Midbrain (tissue), 1 donor: Measurements from ENCODE around the gene MATK.
"Not testable (repeated sequence)": the region's sequence is repeated elsewhere in the genome, so short reads cannot be mapped to it uniquely, and the experiment has no call there.

ENCODE experiments used
- DNase-seq: peaks from one replicate; lab custom pipeline; 2025; lab: John Stamatoyannopoulos, UW

MATK gene

DNA sequence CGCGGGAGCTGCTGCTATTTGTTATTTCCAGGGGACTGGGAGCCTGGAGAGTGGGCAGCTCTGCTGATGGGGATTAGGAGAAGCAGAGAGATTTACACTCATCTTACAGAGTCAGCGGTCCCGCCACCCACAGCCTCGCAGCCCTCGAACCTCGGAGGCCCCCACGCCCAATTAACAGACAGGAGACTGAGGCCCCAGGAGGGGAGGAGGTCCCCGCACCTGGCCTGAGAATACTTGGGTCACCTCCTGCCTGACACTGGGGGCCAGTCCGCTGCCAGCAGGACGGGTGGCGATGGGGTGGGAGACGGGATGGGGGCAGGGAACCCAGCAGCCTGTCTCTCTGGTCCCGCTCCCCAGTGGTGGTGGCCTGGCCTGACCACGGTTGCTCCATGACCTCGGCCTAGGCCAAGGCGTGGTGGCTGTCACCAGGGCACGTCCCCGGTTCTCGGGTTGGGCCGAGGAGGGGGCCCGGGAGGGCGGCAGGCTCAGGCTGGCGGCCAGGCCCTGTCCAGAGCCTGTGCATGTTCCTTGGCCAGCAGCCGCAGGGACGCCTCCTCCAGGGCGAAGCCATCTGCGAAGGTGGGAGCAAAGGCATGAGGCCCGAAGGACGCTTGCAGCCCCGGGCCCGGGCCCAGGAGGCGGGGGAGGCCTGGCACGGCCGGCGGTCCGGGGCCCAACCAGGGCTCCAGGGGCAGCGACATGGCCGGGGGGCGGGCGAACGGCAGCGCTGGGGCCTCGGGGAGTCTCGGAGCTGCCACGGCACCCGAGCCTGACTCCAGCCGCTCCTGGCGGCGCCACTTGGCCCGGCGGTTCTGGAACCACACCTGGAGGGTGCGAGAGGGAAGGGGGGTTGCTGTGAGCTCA, 15.8 kb downstream of the MATK start:
- DNase-seq: no peak

DNA sequence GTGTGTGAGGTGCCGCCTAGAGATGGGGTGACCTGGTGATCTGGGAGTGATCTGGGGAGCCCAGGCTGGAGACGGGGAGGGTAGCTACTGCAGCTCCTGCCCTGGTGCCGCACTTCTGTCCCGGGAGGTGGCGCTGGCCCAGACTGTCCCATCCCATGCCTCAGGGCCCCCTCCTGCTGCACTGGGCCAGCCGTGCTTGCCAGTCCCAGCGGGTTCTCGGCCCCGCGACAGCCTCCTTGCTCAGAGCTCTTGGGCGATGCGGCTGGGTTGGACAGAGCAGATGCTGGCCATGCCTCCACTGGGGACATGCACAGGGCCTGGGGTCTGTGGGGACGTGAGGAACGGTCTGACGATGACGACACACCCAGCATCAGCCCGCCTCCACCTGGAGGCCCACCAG, 16.7 kb downstream of the MATK start:
- no peak for DNase-seq

DNA sequence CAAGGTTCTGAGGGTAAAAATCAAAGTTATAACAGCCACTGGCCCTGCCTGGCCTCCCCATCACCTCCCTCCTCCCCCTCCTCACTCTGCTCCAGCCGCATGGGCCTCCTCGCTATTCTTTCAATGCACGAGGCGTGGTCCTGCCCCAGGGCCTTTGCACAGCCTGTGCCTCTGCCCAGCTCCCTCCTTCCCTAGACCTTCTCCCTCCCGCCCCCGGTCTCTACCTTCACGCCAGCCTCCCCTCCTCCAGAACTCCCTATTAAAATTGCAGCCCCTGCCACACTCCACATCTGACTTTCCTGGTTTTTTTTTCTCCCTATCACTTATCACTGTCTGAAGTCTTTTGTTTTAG, 17.5 kb downstream of the MATK start:
- no peak for DNase-seq

GRCh38 chr19:3768015-3768747, 18.0 kb downstream of the MATK start:
- DNase-seq: no peak

- no peak for DNase-seq
These were observed 19.1 kb downstream of the MATK start for GRCh38 chr19:3767050-3767449.

- DNase-seq: no peak
These were observed 19.7 kb downstream of the MATK start for GRCh38 chr19:3766520-3766919.

- DNase-seq: not testable (repeated sequence)
These were observed 20.4 kb downstream of the MATK start for GRCh38 chr19:3765757-3766156.

DNA sequence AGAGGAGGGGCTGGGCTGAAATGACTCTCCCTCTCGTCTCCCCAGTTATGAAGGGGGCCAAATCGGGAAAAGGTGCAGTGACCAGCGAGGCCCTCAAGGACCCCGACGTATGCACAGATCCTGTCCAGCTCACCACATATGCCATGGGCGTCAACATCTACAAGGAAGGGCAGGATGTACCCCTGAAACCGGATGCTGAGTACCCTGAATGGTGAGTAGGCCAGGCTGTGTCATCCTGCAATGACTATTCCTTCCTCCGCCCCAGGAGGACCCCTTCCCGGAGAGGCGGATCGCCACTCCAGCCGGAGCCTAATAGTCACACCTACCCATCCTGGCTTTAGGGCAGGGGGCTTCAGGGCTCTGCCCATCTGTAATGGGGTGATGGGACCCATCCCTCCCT, 21.1 kb downstream of the MATK start:
- no peak for DNase-seq

DNA sequence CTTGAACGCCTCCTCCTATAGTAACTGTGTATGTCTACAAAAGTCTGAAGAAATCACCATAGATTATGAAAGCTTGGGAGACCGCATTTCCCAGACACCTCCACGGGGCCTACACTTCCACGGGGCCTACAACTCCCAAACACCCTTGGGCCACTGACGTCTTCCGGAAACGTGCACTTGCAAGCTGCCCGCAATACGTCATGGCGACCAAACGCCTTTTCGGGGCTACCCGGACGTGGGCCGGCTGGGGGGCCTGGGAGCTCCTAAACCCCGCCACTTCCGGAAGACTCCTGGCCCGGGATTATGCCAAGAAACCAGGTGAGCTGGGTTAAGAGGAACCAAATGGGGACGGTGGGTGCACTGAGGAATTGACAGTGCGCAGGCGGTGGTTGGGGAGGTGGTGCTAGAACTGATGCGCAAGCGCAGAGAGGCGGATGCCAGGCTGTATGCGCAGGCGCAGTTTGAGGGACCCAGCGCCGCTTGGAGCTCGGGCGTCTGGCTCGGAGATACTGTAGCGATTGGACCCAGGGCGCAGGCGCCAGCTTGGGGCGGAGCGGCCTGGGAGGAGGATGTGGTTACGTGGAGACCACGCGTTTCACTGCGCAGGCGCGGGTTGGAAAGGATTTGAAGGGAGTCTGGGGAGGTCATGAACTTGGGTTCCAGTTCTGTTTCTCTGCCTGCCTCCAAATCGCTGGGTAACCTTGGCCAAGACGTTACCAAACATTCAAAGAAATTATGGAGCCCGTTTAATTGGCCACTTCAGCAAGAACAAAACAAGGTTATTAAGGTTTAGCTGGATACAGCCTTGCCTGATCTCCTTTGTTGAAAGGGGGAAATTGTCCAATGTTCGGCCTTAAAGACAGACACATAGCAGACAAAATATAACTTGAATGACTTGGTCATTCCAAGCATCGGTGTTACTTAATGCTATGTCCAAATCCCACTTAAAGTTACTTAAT, 23.4 kb downstream of the MATK start, which contains the start of gene MRPL54:
Gene MRPL54, plus strand, starts transcription at position 182 of the 959 bp plus-strand sequence. Its CDS starts 19 bp downstream, at position 201.
- DNase-seq: peak; percentile 99

- DNase-seq: no peak
These were observed 24.1 kb downstream of the MATK start for GRCh38 chr19:3762130-3762473.

- peak; percentile 91 for DNase-seq
These were observed 24.6 kb downstream of the MATK start, which contains the start of gene APBA3 for GRCh38 chr19:3761382-3762129. Gene APBA3, minus strand, starts transcription at chr19:3761692. Its CDS starts 1,428 bp downstream, at chr19:3760264.

GRCh38 chr19:3760871-3761361, 25.3 kb downstream of the MATK start:
- DNase-seq: no peak

- DNase-seq: no peak
These were observed 26.5 kb downstream of the MATK start for GRCh38 chr19:3759482-3760254.

DNA sequence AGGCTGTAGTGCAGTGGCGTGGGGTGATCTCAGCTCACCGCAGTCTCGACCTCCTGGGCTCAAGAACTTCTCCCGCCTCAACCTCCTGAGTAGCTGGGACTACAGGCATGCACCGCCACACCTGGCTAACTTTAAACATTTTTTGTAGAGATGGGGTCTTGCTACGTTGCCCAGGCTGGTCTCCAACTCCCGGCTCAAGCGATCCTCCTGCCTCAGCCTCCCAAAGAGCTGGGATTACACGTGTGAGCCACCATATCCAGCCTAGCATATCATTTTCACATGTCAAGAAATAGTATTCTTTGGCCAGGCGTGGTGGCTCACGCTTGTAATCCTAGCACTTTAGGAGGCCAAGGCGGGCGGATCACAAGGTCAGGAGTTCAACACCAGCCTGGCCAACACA, 27.9 kb downstream of the MATK start:
- not testable (repeated sequence) for DNase-seq

DNA sequence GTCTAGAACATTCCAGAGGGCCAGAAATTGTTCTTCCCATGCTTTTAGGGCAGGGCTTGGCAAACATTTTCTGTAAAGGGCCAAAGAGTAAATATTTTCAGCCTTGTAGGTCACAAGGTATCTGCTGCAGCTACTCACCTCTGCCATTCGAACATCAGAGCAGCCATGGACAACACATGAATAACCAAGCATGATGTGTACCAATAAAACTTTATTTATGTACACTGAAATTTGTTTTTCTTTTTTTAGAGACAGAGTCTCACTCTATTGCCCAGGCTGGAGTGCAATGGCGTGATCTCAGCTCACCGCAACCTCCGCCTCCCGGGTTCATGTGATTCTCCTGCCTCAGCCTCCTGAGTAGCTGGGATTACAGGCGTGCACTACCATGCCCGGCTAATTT, 28.5 kb downstream of the MATK start:
- DNase-seq: not testable (repeated sequence)

DNA sequence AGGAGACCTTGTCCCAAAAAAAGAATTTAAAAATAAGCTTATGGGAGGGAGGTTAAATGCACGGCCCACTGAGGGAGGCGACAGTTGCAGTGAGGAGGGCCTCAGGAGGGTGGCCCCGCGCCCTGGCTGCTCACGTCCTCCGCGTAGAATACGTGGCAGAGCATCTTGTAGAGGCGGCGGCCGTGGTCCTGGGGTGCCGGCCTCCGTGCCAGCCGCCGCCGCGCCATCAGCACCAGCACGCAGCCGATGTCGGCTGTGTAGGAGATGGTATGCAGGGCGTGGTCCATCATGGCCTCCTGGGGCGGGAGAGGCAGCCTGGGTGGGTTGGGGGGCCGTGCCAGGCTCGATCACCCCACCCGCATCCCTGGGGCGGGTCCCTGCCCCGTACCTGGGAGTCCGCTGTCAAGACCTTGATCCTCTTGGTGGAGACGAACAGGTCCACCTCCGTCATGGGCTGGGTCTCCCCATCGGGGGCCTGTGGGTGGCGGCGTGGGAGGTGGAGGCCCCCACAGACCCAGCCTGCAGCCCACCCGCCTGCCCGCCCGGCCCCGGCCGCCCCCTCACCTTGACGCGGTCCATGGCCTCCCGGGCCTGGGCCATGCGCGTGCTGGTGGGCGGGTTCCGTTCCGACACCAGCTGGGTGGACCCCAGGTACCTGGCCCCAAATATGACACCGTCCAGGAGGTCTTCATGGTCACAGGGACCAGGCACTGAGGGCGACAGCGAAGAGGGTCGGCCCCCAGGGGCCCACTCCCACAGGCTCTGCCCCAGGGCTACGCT, 32.4 kb downstream of the MATK start:
- no peak for DNase-seq

DNA sequence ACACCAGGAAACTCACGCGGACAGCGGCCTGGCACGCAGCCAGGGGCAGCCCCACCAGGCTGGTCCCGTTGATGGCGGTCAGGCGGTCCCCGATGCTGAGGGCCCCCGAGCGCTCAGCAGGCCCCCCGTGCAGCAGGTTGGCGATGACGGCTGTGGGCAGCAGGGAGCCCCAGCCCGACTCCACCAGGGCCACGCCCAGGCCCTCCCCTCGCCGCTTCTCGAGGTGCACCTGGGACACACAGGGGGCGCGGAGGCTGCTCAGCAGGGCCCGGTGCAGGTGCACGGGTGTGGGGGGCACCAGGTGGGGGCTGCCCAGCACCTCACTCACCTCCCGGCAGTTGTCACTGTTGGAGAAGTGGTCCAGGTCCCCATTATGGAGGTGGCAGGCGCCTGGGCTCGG, 33.7 kb downstream of the MATK start:
- no peak for DNase-seq

DNA sequence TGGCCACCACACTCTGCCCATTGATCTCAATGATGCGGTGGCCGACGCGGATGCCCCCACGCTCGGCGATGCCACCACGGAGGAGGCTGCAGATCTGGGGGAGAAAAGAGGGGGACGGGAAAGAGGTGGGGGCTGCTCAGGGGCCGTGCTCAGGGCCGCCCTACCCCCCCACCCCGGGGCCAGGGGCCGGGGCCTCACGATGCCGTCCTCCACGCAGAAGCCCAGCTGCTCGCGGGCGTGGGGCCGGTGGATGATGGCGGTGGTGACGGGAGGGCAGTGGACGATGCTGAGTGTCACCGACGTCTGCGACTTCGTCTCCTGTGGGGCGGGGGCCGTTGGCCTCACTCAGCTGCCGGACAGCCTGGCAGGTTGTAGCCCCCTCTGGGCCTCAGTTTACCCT, 34.9 kb downstream of the MATK start:
- no peak for DNase-seq

- no peak for DNase-seq
These were observed 36.0 kb downstream of the MATK start for GRCh38 chr19:3750211-3750610.

DNA sequence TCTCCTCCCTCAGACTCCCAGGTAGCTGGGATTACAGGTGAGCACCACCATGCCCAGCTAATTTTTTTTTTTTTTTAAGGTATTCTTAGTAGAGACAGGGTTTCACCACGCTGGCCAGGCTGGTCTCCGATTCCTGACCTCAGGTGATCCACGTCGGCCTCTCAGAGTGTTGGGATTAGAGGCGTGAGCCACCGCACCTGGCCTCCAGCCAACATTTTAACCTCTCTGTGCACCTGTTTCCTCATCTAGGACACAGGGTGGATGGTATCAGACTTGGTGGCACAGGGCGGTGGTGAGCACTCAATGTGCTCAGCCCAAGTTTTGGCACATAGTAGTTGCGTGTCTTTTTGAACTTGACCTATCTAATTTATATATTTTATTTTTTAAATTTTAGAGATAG, 37.2 kb downstream of the MATK start:
- DNase-seq: no peak
